ELR (cell line): ENCODE results near the gene MNX1.
A peak's percentile ranks its signal among the peaks of the same experiment; 100 is the strongest.

Source experiments
- DNase-seq: peaks from one replicate; pipeline ENCODE4 v3.0.0-alpha.2; 2015; ENCODE audit warnings: low read depth

The MNX1 gene

DNA sequence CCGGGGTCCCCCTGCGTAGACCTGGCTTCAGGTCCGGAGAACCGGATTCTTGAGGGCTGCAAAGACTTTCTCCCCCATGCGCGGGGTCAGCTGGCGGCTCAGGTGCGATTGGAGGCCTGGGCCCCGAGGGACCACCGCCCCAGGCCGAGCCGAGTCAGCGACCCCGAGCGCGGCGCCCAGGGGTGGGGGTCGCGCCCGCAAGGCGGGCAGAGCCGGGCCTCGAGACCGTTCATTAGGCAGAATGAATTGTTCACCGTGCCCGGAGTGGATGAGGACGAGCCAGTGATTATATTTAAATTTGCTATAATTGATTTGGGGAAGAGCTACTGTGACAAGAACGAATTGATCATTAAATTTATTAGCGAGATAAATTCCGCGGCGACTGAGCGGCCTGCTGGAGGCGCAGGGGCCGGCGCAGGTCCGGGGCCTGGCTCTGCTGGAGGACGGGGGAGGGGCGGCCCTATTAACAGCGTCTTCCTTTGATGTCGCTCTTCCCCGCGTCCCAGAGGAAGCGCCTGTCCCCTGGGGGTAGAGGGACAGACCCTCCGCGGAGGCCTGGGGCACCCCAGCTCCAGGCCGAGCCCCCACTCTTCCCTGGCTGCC, 7.5 kb downstream of the MNX1 start:
- DNase-seq: no peak

DNA sequence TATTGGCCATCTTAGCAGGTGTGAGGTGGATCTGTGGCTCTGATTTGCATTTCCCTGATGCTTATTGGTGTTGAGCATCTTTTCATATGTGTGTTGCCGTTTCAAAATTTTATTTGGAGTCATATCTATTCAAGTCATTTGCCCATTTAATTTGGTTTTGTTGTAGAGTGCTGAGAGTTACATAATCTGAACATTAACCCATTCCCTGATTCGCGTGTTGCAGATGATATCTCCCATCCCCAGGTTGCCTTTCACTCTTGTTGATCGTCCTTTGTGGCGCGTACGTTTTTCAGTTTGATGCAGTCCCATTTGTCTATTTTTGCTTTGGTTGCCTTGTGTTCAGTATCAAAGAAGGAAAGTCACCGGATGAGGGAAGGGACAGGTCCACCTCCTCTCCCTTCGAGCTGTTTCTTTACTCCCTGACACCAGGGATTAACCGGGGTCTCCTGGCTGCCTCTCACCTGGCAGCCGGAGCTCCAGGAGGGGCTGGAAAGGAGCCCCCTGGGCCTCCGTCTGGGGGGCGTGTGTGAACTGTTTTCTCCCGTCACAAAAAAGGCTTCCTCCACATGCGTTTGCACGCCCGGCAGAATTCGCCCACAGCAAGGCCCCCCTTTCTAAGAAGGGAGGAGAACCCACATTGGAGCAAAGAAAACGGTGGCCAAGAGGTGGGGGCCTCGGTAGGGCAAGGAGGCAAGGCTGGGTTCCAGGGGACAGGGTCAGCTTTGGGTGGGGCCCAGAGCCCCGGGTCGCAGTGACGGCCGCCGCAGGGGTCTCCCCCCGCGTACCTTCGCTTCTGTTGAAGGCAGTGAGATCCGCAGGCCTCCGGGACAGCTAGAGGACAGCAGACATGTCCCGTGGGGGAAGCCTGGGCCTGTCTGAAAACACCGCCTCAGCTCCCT, 8.3 kb downstream of the MNX1 start:
- DNase-seq: no peak

DNA sequence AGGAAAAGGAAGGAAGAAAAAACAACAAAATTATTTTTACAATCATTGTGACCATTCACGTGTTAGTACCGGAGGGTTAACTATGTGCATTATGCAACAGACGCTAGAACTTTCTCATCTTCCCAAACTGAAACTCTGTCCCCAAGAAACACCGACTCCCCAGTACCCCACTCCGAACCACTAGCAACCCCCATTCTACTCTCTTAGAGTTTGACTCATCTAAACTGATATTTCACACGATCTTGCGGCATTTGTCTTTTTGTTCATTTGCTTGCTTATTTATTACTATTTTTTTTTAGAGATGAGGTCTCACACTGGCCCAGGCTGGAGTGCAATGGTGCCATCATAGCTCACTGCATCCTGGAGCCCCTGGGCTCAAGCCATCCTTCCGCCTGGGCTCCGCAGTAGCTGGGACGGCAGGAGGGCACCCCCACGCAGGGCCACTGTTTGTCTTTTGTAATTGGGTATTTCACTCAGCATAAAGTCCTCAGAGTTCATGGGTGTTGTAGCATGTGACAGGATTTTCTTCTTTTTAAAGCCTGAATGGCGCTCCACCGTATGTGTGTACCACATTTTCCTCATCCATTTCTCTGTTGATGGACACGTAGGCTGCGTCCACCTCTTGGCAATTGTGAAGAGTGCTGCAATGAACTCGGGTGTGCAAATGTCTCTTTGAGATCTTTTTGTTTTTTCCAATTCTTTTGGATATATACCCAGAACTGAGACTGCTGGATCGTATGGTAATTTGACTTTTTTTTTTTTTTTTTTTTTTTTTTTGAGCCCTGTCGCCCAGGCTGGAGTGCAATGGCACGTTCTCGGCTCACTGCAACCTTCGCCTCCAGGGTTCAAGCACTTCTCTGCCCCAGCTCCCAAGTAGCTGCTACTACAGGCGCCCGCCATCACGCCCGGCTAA, 9.5 kb downstream of the MNX1 start:
- no peak for DNase-seq

DNA sequence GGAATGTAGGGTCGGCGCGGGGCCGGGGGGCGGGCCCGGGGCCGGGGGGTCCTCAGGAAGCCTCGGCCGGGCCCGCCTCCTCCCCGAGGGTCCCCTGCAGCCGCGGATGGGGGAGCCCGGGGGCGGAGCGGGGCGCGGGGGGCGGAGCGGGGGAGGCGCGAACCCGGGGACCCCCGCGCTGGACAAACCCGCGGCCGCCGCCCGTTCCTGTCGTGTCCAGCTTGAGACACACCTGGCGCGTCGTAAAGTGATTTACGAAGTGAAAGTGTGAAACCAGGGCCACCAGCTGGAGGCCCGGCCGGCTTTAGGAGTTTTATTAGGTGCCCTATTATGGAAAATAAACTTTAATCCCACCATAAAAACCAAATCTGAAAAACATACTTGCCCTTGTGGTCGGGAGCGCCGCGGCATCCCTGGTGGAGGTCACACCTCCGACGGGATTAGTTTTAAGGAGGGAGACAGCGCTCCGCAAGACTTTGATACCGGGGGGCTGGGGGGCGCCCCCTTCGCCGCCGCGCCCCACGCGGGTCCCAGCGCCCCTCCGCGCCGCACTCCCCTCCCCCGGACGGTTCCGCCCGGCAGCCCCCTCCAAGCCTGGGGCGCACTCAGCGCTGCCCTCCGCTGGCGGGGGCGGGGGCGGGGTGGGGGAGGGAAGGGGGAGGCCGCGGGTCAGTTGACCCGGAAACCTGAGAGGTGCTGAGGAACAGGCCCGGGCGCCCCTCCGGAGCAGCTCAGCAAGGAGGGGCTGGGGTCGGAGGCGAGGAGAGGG, 10.3 kb downstream of the MNX1 start:
- DNase-seq: no peak

DNA sequence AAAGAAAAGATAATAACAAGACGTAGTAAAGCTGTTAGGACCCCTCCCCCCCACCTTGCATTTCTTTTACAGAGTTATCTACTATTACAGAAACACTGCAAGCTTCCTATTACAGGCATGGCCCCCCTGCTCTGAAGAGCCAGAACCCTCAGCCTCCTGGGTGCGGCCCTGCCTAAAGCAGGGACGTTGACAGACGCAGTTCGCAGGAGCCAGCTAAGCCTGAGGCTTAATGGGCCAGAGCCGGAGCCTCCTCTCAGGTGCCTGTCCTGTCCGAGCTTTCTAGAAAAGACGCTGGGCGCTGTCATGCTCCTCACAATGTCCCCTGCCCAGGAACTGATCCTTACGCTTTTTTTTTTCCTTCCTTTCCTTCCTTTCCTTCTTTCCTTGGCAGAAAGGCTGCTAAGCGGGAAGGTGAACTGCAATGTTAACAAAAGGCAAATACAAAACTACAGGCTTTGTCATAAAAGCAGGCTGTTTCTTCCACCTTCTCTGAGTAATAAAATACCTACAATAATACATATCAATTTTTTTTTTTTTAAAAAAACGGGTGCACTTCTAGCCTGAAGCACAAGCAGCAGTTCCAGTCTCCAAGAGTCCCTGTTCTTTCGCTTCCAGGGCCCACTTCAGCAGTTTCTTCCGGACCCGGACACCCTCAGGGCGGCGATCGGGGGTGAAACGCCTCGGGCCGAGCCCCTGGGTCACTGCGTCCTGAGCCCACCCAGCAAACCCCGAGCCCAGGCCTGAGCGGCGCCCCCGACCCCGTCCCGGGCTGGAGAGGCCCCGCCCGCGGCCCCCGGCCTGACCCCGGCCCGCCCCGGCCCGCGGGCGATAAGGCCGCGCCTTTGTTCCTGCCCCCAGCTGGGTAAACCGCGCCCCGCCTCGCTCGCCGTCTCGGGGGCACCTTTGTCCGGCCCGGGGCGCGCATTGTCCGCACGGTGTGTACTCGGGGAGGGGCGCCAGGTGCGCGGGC, 11.2 kb downstream of the MNX1 start:
- DNase-seq: no peak

DNA sequence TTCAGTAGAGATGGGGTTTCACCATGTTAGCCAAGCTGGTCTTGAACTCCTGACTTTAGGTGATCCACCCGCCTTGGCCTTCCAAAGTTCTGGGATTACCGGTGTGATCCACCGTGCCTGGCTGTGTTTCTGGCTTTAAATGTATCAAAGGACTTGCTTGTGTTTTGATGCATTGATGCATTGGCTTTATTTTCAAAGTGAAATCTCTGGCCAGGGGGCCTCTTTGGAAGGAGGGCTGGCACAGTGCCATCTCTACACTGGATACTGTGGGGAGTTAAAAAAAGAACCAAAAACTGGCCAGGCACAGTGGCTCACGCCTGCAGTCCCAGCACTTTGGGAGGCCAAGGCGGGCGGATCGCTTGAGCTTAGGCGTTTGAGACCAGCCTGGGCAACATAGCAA, 16.0 kb downstream of the MNX1 start:
- no peak for DNase-seq

DNA sequence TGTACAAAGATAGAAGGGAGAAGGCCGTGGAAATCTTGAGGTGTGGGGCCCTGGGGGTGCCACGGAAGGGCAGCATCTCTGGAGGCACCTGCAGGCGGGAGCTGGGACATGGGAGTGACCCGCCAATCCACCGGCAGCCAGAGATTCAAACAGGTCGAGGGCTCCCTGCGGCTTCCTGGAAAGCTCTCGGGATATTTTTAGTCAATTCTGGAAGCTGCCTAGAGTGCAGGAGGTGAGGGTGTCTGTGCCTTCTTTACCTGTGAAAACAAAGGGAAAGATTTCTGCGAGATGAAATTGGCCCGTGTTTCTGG, 16.6 kb downstream of the MNX1 start:
- DNase-seq: no peak

DNA sequence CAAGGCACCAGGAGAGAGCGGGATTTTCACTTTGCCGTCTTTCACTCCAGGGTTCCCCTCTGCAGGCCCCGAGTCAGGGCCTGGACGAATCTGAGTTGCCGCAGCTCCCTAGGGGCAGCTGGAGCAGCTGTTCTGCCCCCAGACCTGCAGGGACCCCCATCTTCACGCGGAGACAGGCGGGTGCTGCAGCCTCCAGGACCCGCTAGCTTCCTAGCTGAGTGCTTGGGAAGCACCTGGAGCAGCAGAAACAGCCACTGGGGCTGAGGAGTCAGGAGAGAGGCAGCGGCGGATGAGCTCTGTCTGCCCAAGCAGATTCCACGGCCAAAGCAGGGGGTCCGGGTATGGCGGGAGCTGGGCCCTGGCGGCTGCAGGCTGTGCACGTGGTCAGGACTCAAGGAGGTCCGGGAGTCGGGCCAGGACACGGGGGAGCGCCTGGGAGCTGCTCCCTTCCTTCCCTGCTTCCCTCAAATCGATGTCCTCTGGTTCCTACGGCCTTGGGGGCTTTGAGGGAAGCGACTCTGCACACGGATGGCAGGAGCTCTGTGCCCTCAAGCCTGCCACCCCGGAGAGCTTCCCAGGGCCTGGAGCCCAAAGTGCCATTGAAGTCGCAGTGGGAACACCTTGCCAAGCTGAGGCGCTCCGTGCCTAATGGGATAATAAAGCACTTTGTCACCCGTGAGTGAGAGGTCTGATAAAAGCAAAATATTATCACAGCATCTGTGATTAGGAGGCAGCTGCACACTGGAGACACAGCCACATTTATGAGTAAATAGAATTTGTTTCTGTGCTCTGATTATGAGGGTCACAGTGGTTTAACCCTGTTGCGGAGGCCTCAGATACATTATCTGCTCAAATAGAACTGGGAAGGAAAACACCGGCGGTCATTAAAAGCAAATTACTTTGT, 17.2 kb downstream of the MNX1 start:
- no peak for DNase-seq

DNA sequence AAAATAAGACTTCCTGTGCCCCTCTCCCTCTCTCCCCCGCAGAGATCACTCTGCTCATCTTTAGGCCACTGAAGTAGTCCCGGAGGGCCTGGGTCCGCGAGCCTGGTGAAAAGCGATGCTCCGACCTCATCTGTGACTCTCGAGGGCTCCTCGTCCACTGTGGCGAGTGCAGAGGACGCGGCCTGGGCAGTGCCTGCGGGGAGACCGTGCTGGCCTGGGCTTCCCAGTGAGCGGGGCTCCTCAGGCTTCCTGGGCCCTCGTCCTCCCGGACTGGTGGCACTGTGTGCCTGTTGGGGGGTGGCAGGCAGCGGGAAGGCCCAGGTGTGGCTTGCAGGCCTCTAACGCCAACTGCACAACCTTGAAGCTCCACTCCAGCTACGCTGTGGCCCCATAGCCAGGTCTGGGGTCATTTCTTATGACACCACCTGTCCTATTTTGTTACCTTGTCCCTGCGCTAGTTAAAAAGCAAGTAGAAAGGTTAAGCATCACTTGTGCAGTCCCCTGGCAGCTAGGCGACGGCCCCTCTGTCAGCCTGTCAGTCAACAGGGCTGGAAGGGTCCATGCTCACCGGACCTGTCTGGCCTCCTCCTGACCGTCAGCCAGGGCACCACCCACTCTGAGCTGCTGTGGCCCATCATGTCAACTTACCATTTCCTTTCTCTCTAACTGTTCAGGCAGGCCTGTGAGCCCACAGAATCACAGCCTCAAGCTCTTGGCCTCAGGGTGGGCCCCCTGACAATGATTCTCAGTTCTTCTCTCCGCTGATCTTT, 20.5 kb downstream of the MNX1 start:
- no peak for DNase-seq

DNA sequence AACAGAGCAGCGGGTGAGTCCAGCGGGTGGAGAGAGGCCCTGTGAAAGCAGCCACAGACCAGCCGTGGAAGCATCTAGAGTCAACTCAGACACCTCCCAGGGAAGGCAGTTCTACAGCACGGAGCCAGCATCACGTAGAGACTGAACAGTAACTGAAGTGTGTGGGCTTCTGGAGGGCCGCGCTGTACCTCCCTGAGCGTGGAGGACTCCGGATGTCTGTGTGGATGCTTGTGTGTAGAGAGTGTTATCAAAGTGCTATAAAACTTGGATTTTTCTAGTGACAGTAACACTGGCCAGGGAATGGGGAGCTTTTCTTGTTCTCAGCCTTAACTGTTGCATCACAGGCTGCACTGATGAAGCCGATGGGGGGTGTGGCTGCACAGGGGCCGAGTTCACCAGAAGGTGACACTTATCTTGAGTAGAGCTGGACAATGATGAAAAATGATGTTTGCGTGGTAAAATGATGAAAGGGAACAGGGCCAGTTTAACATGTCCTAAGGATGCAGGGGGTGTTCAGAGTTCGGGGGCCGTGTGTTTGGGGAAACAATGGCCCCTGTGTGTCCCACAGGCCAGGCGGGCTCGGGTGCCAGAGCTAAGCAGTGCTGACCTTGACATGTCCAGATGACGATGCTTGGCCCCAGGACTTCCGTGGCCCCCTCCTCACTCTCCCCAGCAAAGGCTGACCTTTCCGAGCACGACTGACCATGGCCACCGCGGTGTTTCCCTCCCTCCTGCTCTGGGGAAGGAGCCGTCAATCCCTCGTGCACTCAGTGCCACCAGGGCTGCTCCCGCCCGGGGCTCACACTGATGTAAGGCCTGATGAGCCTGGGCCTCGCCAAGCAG, 21.9 kb downstream of the MNX1 start:
- no peak for DNase-seq

DNA sequence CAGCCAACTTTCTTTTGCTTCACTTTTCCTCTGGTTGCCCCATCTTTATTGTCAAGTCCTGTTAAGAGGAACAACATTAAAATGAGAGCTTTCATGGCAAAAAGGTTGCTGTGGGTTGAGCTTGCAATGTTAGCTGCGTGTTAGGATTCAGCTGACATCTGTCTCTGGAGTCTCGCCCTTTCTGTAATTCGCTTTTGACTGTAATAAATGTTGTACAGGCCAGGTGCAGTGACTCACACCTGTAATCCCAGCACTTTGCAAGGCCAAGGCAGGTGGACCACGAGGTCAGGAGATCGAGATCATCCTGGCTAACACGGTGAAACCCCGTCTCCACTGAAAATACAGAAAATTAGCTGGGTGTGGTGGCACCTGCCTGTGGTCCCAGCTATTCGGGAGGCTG, 24.1 kb downstream of the MNX1 start:
- DNase-seq: no peak

DNA sequence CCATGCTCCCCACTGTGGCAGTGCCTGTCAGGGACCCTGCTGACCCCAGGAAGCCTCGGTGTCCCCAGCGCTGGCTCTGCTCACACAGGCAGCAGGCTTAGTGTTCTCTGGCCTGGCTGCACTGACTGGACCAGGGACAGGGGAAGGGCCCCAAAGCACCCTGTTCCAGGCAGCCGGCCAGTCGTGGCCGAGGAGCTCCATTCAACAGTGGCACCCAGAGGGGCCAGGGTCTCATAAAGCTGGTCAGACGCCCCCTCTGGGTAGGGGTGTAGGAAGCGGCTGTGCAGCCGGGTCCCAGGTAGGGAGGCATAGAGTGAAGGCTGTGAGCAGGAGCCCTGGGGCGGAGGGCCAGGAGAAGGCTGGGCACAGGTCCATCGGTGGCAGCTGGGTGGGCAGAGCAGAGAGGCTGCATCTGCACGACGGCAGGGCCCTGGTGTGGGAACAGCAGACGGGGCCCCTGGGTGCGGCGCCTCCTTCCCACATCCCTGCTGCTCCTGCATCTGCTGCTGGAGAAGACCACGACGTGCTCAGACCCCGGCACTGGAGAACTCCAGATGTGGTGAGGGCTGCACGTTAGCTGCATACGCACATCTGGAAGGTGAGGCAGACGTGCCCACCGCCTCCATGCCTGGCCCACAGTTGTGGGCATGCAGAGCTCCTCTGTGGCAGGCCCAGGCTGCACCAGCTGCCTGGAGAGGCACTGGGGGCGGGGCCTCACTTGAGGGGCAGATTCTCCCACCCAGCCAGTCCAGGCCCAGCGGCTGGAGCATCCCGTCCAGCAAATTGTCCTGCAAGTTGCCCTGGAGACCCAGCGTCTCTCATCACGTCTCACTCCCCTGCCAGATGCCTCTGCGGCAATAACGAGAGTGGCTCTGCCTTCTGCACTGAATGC, 25.1 kb downstream of the MNX1 start:
- no peak for DNase-seq

DNA sequence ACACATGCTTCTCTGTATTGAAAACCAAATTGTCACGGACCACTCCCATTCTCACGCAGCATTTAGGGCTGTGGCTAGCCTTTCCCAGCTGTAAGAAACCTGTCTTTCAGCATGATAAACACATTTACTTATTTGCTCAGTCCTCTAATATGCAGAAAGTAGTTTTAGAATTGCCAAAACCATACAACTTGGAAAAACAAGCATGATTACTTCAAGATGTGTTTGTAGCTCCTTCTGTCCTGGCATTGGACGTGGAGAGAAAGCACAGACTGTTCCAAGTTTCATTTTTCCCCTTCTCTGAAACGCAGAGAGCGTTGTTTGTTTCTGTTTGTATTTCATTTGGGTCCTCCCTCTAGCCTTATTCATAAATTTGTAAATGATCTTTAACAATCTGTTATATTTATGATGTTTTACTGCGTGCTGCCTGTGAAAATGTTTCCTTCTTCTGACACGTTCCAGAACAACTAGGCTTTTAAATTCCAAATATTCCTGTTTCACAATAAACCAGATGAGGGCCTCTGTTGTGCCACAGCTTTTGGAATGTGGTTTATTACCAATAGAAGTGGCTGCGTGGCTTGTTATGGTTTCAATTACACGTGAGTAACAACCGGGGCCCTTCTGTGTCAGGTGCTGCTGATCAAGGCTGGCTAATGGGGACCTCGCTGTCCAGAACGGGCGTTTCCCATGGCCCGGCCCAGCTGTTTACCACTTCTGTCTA, 26.1 kb downstream of the MNX1 start:
- DNase-seq: peak; percentile 35

DNA sequence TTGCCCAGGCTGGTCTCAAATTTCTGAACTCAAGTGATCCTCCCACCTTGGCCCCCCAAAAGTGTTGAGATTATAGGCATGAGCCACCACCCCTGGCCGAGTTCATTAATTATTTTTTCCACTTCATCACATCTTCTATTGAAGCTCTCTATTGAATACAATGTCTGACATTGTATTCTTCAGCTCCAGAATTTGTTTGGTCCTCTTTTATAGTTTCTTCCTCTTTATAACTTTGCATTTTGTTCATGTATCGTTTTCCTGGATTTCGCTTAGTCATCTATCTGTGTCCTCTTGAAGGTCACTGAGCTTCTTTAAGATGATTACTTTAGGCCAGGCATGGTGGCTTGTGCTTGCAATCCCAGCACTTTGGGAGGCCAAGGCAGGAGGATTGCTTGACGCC, 30.8 kb downstream of the MNX1 start:
- no peak for DNase-seq

DNA sequence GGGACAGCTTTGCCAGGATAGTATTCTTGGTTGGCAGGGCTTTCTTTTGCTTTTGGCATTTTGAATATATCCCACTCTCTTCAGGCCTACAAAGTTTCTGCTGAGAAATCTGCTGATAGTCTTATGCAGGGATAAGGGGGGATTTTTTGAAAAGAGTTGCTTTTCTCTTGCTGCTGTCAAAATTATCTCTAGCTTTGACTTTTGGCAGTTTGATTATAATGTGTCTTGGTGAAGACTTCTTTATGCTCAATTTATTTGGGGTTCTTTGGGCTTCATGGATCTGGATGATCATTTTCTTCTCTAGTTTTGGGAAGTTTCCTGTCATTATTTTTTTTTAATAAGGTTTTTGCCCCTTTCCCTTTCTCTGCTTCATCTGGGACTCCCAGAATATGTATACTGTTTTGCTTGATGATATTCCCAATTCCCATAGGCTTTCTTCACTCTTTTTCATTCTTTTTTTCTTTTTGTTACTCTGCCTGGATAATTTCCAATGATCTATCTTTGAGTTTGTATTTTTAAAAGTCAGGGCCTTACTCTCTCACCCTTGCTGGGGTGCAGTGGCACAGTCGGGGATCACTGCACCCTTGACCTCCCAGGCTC, 31.4 kb downstream of the MNX1 start:
- no peak for DNase-seq

DNA sequence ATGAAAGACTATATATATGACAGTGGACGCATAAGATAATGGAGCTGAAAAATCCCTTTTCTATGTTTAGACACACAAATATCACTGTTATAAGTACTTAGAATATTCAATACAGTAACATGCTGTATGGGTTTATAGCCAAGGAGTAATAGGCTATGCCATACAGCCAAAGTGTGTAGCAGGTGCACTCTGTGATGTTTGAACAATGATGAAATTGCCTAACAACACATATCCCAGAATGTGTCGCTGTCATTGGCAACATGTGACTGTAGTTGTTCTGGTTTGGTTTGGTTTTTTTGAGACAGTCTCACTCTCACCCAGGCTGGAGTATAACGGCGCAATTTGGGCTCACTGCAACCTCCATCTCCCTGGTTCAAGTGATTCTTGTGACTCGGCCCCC, 34.8 kb downstream of the MNX1 start:
- no peak for DNase-seq
